NCI-H2029 (cell line): ENCODE measurements around the gene SPTLC2.

Experiments
- DNase-seq: peaks from one replicate; lab custom pipeline; 2025; lab: John Stamatoyannopoulos, UW

SPTLC2 gene

GRCh38 chr14:77505031-77505430, 111.4 kb downstream of the SPTLC2 start:
- no peak for DNase-seq

GRCh38 chr14:77503138-77503537, 113.3 kb downstream of the SPTLC2 start:
- no peak for DNase-seq

GRCh38 chr14:77502109-77502782, 114.2 kb downstream of the SPTLC2 start:
- DNase-seq: no peak

- DNase-seq: no peak
Measured at GRCh38 chr14:77498984-77499527, 117.4 kb downstream of the SPTLC2 start.

GRCh38 chr14:77498120-77498979, 118.1 kb downstream of the SPTLC2 start, which contains the start of gene ISM2:
ISM2 (minus strand) TSS chr14:77498816; CDS start chr14:77498793, 23 bp downstream.
- no peak for DNase-seq

- DNase-seq: no peak
Measured at GRCh38 chr14:77495334-77495733, 121.1 kb downstream of the SPTLC2 start.

GRCh38 chr14:77491056-77491455, 125.4 kb downstream of the SPTLC2 start:
- DNase-seq: no peak

- no peak for DNase-seq
Measured at GRCh38 chr14:77490347-77490986, 126.0 kb downstream of the SPTLC2 start.

GRCh38 chr14:77489041-77489440, 127.4 kb downstream of the SPTLC2 start:
- no peak for DNase-seq

GRCh38 chr14:77488558-77488957, 127.9 kb downstream of the SPTLC2 start:
- no peak for DNase-seq

- no peak for DNase-seq
Measured at GRCh38 chr14:77485901-77486678, 130.3 kb downstream of the SPTLC2 start.

GRCh38 chr14:77485256-77485655, 131.2 kb downstream of the SPTLC2 start:
- no peak for DNase-seq

GRCh38 chr14:77482422-77482821, 134.0 kb downstream of the SPTLC2 start:
- DNase-seq: no peak

GRCh38 chr14:77478796-77479195, 137.6 kb downstream of the SPTLC2 start:
- DNase-seq: no peak

- no peak for DNase-seq
Measured at GRCh38 chr14:77478029-77478428, 138.4 kb downstream of the SPTLC2 start.

- DNase-seq: no peak
Measured at GRCh38 chr14:77475432-77476115, 140.9 kb downstream of the SPTLC2 start.

- DNase-seq: no peak
Measured at GRCh38 chr14:77474479-77475177, 141.8 kb downstream of the SPTLC2 start.

- no peak for DNase-seq
Measured at GRCh38 chr14:77473921-77474320, 142.5 kb downstream of the SPTLC2 start.

GRCh38 chr14:77470224-77470870, 146.1 kb downstream of the SPTLC2 start:
- DNase-seq: no peak

GRCh38 chr14:77469539-77469938, 146.9 kb downstream of the SPTLC2 start:
- no peak for DNase-seq
